H9 (cell line): Measurements from ENCODE around the gene MIA3. TPM values are rescaled to one million over a fixed set of nuclear protein-coding genes. Genes with fewer than 3 reads are reported as not detected.
"Not testable (repeated sequence)": the region's sequence is repeated elsewhere in the genome, so short reads cannot be mapped to it uniquely, and the experiment has no call there.

Experiments
- DNase-seq: peaks from one replicate; pipeline ENCODE4 v3.0.0-alpha.2; 2017
- H2AFZ ChIP-seq: one replicate; pipeline ENCODE4 v1.6.1; 2013; ENCODE audit warnings: mild to moderate bottlenecking, low read length, control low read depth, moderate library complexity
- H2AK5ac ChIP-seq: 2 replicates; pipeline ENCODE4 v1.6.1; 2013; ENCODE audit warnings: low read length, control low read depth, mixed read lengths; ENCODE audit not compliant: insufficient read length
- H2BK120ac ChIP-seq: one replicate; pipeline ENCODE4 v1.6.1; 2013; ENCODE audit warnings: low read depth, mild to moderate bottlenecking, low read length, control low read depth, inconsistent platforms; ENCODE audit not compliant: poor library complexity, severe bottlenecking
- H2BK12ac ChIP-seq: 2 replicates; pipeline ENCODE4 v1.6.1; 2013; ENCODE audit warnings: low read length, control low read depth, mixed read lengths, low read depth; ENCODE audit not compliant: insufficient read length
- H2BK15ac ChIP-seq: 2 replicates; pipeline ENCODE4 v1.6.1; 2013; ENCODE audit warnings: low read depth, low read length, control low read depth
- H2BK20ac ChIP-seq: one replicate; pipeline ENCODE4 v1.6.1; 2013; ENCODE audit warnings: low read depth, mild to moderate bottlenecking, low read length, control low read depth, inconsistent platforms; ENCODE audit not compliant: poor library complexity, severe bottlenecking
- H2BK5ac ChIP-seq: 2 replicates; pipeline ENCODE4 v1.6.1; 2013; ENCODE audit warnings: low read length, control low read depth, mixed read lengths; ENCODE audit not compliant: insufficient read length
- H3K14ac ChIP-seq: 2 replicates; pipeline ENCODE4 v1.6.1; 2013; ENCODE audit warnings: low read length, control low read depth; ENCODE audit not compliant: insufficient read depth
- H3K18ac ChIP-seq: 2 replicates; pipeline ENCODE4 v1.6.1; 2013; ENCODE audit warnings: low read depth, mild to moderate bottlenecking, mixed read lengths, low read length, control low read depth; ENCODE audit not compliant: insufficient read length
- H3K23ac ChIP-seq: 2 replicates; pipeline ENCODE4 v1.6.1; 2013; ENCODE audit warnings: low read length, control low read depth, mixed read lengths, low read depth; ENCODE audit not compliant: insufficient read length
- H3K23me2 ChIP-seq: 2 replicates; pipeline ENCODE4 v1.6.1; 2013; ENCODE audit warnings: low read depth, mild to moderate bottlenecking, mixed read lengths, low read length, control low read depth; ENCODE audit not compliant: insufficient read length, poor library complexity, severe bottlenecking
- H3K27ac ChIP-seq: 2 replicates; pipeline ENCODE4 v1.5.1; 2013; ENCODE audit warnings: low read length, control low read depth, mixed read lengths, low read depth; ENCODE audit not compliant: insufficient read length
- H3K27me3 ChIP-seq: 2 replicates; pipeline ENCODE4 v1.6.1; 2013; ENCODE audit warnings: low read length, control low read depth, inconsistent platforms; ENCODE audit not compliant: insufficient read depth
- H3K4ac ChIP-seq: 2 replicates; pipeline ENCODE4 v1.6.1; 2013; ENCODE audit warnings: low read depth, mild to moderate bottlenecking, control low read depth, inconsistent platforms, low read length, moderate library complexity
- H3K4me1 ChIP-seq: 2 replicates; pipeline ENCODE4 v1.6.1; 2013; ENCODE audit warnings: low read length, control low read depth, inconsistent platforms; ENCODE audit not compliant: insufficient read depth
- H3K4me2 ChIP-seq: 2 replicates; pipeline ENCODE4 v1.6.1; 2013; ENCODE audit warnings: low read length, control low read depth, mixed read lengths; ENCODE audit not compliant: insufficient read length, insufficient read depth
- H3K56ac ChIP-seq: 2 replicates; pipeline ENCODE4 v1.6.1; 2013; ENCODE audit warnings: low read depth, mild to moderate bottlenecking, mixed read lengths, low read length, control low read depth; ENCODE audit not compliant: insufficient read length
- H3K79me1 ChIP-seq: 2 replicates; pipeline ENCODE4 v1.6.1; 2013; ENCODE audit warnings: low read depth, mild to moderate bottlenecking, moderate library complexity, low read length, control low read depth, inconsistent platforms; ENCODE audit not compliant: insufficient read depth, poor library complexity, severe bottlenecking
- H3K79me2 ChIP-seq: 2 replicates; pipeline ENCODE4 v1.6.1; 2013; ENCODE audit warnings: low read length, control low read depth, inconsistent platforms; ENCODE audit not compliant: insufficient read depth
- H3K9ac ChIP-seq: 2 replicates; pipeline ENCODE4 v1.6.1; 2013; ENCODE audit warnings: low read length, control low read depth, mixed read lengths; ENCODE audit not compliant: insufficient read length; ENCODE audit errors: extremely low read depth
- H3K9me3 ChIP-seq: one replicate; pipeline ENCODE4 v1.6.1; 2013; ENCODE audit warnings: low read depth, low read length, inconsistent platforms; ENCODE audit not compliant: control insufficient read depth
- H3T11ph ChIP-seq: one replicate; pipeline ENCODE4 v1.6.1; 2013; ENCODE audit warnings: mild to moderate bottlenecking, low read length, control low read depth, inconsistent platforms
- H4K20me1 ChIP-seq: one replicate; pipeline ENCODE4 v1.6.1; 2013; ENCODE audit not compliant: control insufficient read depth, insufficient read length, insufficient read depth
- H4K5ac ChIP-seq: 2 replicates; pipeline ENCODE4 v1.6.1; 2013; ENCODE audit warnings: low read depth, mild to moderate bottlenecking, mixed read lengths, low read length, control low read depth; ENCODE audit not compliant: insufficient read length
- H4K8ac ChIP-seq: replicated peaks from 2 replicates; pipeline ENCODE4 v1.6.1; 2013; ENCODE audit warnings: low read length, control low read depth, mixed read lengths, low read depth; ENCODE audit not compliant: insufficient read length
- H4K91ac ChIP-seq: 2 replicates; pipeline ENCODE4 v1.6.1; 2013; ENCODE audit warnings: low read depth, mild to moderate bottlenecking, moderate library complexity, mixed read lengths, low read length, control low read depth; ENCODE audit not compliant: insufficient read length
- H3K27ac Mint-ChIP-seq, 3 experiments: 2 replicates in 2 of 3; 3 replicates in 1 of 3; pipeline ENCODE4 v1.8.0; 2020 to 2021; ENCODE audit warnings: mixed read lengths in 3 of 3, mild to moderate bottlenecking in 1 of 3, moderate library complexity in 1 of 3
- H3K27me3 Mint-ChIP-seq: 2 replicates; pipeline ENCODE4 v1.8.0; 2021; ENCODE audit warnings: low read depth, mild to moderate bottlenecking, moderate library complexity, mixed read lengths
- H3K36me3 Mint-ChIP-seq, 3 experiments: 2 replicates in 2 of 3; 3 replicates in 1 of 3; pipeline ENCODE4 v1.8.0; 2020 to 2021; ENCODE audit warnings: low read depth in 3 of 3, mixed read lengths in 3 of 3; ENCODE audit not compliant: insufficient read depth in 1 of 3
- H3K4me1 Mint-ChIP-seq, 2 experiments: 2 replicates each; pipeline ENCODE4 v1.8.0; 2020; ENCODE audit warnings: mixed read lengths in 2 of 2
- H3K4me3 Mint-ChIP-seq, 2 experiments: 2 replicates in 1 of 2; 3 replicates in 1 of 2; pipeline ENCODE4 v1.8.0; 2020 to 2021; ENCODE audit warnings: mild to moderate bottlenecking in 2 of 2, mixed read lengths in 2 of 2, moderate library complexity in 1 of 2
- H3K9me3 Mint-ChIP-seq, 2 experiments: 2 replicates in 1 of 2; 3 replicates in 1 of 2; pipeline ENCODE4 v1.8.0; 2020; ENCODE audit warnings: mild to moderate bottlenecking in 2 of 2, mixed read lengths in 2 of 2, moderate library complexity in 1 of 2
- WGBS: extraction: QIAGEN DNeasy Blood & Tissue Kit; methylation state at CpG from one replicate; pipeline ENCODE4 v1.1.7; 2013; ENCODE audit warnings: missing lambda C conversion rate, low lambda C conversion rate, mixed read lengths; ENCODE audit not compliant: insufficient read length; ENCODE audit errors: extremely low coverage; 5-methylcytosine and 5-hydroxymethylcytosine counted together
- total RNA-seq: library from RNA; stranded (reverse); gene quantifications from 2 replicates; pipeline ENCODE4 v1.2.1, GENCODE V29; 2021
- TF ChIP-seq, protein P1 (sequence below): fragments of 200-600 bp; sonication (generic); conservative IDR thresholded peaks from 3 replicates; pipeline ENCODE4 v1.8.0; 2021; ENCODE audit warnings: antibody characterized with exemption, mild to moderate bottlenecking

MIA3 gene
- total RNA-seq, 1 experiment from 2014 or later, result 55.5 TPM

GRCh38 chr1:222606757-222607156, 11.1 kb upstream of the MIA3 start:
- peaks cover 10 to 11% of the 10 kb centered on the region in 2 experiments for H3K9me3 Mint-ChIP-seq
- H4K91ac ChIP-seq, result no peak overlapping the region
- no peak overlapping the region for H2BK20ac ChIP-seq
- H3K9me3 ChIP-seq, result no peaks in the 10 kb centered on the region
- TF ChIP-seq, protein P1, sequence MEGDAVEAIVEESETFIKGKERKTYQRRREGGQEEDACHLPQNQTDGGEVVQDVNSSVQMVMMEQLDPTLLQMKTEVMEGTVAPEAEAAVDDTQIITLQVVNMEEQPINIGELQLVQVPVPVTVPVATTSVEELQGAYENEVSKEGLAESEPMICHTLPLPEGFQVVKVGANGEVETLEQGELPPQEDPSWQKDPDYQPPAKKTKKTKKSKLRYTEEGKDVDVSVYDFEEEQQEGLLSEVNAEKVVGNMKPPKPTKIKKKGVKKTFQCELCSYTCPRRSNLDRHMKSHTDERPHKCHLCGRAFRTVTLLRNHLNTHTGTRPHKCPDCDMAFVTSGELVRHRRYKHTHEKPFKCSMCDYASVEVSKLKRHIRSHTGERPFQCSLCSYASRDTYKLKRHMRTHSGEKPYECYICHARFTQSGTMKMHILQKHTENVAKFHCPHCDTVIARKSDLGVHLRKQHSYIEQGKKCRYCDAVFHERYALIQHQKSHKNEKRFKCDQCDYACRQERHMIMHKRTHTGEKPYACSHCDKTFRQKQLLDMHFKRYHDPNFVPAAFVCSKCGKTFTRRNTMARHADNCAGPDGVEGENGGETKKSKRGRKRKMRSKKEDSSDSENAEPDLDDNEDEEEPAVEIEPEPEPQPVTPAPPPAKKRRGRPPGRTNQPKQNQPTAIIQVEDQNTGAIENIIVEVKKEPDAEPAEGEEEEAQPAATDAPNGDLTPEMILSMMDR, result no peak
- H4K20me1 ChIP-seq, result no peaks in the 10 kb centered on the region
- H3K4me1 Mint-ChIP-seq, result no peaks in the 10 kb centered on the region
- H3K27me3 ChIP-seq, result no peaks in the 10 kb centered on the region
- no peak overlapping the region for H2BK12ac ChIP-seq
- no peak overlapping the region for H3K4ac ChIP-seq
- no peak overlapping the region for H3K23ac ChIP-seq
- H4K5ac ChIP-seq, result no peak overlapping the region
- H2BK120ac ChIP-seq, result no peak overlapping the region
- DNase-seq, result no peak
- H3K18ac ChIP-seq, result no peak overlapping the region
- H2BK15ac ChIP-seq, result no peak overlapping the region
- H3K4me3 Mint-ChIP-seq, result no peak overlapping the region
- no peak overlapping the region for H2BK5ac ChIP-seq
- peaks cover 14% of the 10 kb centered on the region for H3K27me3 Mint-ChIP-seq
- no peak overlapping the region for H3K27ac Mint-ChIP-seq
- H3K79me2 ChIP-seq, result no peaks in the 10 kb centered on the region
- H4K8ac ChIP-seq, result no peak overlapping the region
- no peaks in the 10 kb centered on the region for H3K4me1 ChIP-seq
- no peak overlapping the region for H3K27ac ChIP-seq
- no peak overlapping the region for H3K14ac ChIP-seq
- H3T11ph ChIP-seq, result no peak overlapping the region
- H3K23me2 ChIP-seq, result no peaks in the 10 kb centered on the region
- no peak overlapping the region for H2AK5ac ChIP-seq
- no CpG with 5 or more reads among the region's 1 CpG for WGBS
- no peak overlapping the region for H3K56ac ChIP-seq
- peaks cover 0 to 5% (median 0%) of the 10 kb centered on the region in 3 experiments; a peak in 1 of 7 replicates for H3K36me3 Mint-ChIP-seq
- H2AFZ ChIP-seq, result no peak overlapping the region
- no peak overlapping the region for H3K9ac ChIP-seq
- H3K79me1 ChIP-seq, result no peaks in the 10 kb centered on the region
- no peak overlapping the region for H3K4me2 ChIP-seq

DNA sequence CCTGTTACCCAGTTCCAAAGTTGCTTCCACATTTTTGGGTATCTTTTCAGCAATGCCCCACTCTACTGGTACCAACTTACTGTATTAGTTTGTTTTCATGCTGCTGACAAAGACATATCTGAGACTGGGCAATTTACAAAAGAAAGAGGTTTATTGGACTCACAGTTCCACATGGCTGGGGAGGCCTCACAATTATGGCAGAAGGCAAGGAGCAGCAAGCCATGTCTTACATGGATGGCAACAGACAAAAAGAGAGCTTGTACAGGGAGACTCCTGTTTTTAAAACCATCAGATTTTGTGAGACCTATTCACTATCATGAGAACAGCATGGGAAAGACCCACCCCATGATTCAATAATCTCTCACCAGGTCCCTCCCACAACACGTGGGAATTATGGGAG, 8.8 kb upstream of the MIA3 start:
- H2AK5ac ChIP-seq, H3K4me3 Mint-ChIP-seq: not testable (repeated sequence)

More for the DNA sequence above, 8.8 kb upstream of the MIA3 start:
- H4K5ac ChIP-seq, H3K27me3 ChIP-seq, H3K14ac ChIP-seq, H3K79me1 ChIP-seq, H3T11ph ChIP-seq, H2BK120ac ChIP-seq, H3K36me3 Mint-ChIP-seq, H4K91ac ChIP-seq, H4K20me1 ChIP-seq, H4K8ac ChIP-seq, DNase-seq, H2AFZ ChIP-seq, H3K18ac ChIP-seq, H2BK5ac ChIP-seq, H3K4me1 ChIP-seq, H3K23ac ChIP-seq, H3K9ac ChIP-seq, H3K4ac ChIP-seq, H3K56ac ChIP-seq, H2BK15ac ChIP-seq, H3K79me2 ChIP-seq, H3K4me2 ChIP-seq, H2BK12ac ChIP-seq, H2BK20ac ChIP-seq, H3K27ac Mint-ChIP-seq, H3K9me3 ChIP-seq, H3K27ac ChIP-seq, H3K23me2 ChIP-seq, H3K4me1 Mint-ChIP-seq: not testable (repeated sequence)
- WGBS, result no CpG with 5 or more reads among the region's 1 CpG
- H3K9me3 Mint-ChIP-seq, result peaks cover 10 to 11% of the 10 kb centered on the region in 2 experiments
- peaks cover 34% of the 10 kb centered on the region for H3K27me3 Mint-ChIP-seq
